ENCODE results near the gene LDOC1. TPM values are rescaled to one million over a fixed set of nuclear protein-coding genes. Genes with fewer than 3 reads are reported as not detected.

Gene LDOC1
- total RNA-seq (2022; extraction: Qiagen RNA extraction) = 80.0 to 94.3 TPM (median 91.3 TPM) in 5 replicates

GRCh38 chrX:141176586-141177451 is at the start of gene LDOC1:
TSS of gene LDOC1 (minus strand) at chrX:141177129. CDS start at chrX:141177021, 108 bp downstream.

Other genes starting within 250 kb of the LDOC1 start
- gene SPANXB1, start 174.5 kb downstream of the LDOC1 start, total RNA-seq (2022; extraction: Qiagen RNA extraction) = 1.5 to 3.4 TPM (median 2.0 TPM) in 5 replicates
- 0.40 to 0.76 TPM (median 0.74 TPM) in 4 of 5 replicates, not detected in the other for gene SPANXC, start 65.4 kb upstream of the LDOC1 start, total RNA-seq (2022; extraction: Qiagen RNA extraction)